GM12873 (cell line): ENCODE data around the gene NUP98.

ENCODE experiments used
- TF ChIP-seq, protein P1 (sequence below): IDR thresholded peaks from 2 replicates; pipeline ENCODE4 v1.5.1; 2012; ENCODE audit warnings: low read depth, mild to moderate bottlenecking, moderate library complexity, low read length, control low read depth; ENCODE audit not compliant: insufficient read depth; ENCODE audit errors: missing control alignments

Gene NUP98

DNA sequence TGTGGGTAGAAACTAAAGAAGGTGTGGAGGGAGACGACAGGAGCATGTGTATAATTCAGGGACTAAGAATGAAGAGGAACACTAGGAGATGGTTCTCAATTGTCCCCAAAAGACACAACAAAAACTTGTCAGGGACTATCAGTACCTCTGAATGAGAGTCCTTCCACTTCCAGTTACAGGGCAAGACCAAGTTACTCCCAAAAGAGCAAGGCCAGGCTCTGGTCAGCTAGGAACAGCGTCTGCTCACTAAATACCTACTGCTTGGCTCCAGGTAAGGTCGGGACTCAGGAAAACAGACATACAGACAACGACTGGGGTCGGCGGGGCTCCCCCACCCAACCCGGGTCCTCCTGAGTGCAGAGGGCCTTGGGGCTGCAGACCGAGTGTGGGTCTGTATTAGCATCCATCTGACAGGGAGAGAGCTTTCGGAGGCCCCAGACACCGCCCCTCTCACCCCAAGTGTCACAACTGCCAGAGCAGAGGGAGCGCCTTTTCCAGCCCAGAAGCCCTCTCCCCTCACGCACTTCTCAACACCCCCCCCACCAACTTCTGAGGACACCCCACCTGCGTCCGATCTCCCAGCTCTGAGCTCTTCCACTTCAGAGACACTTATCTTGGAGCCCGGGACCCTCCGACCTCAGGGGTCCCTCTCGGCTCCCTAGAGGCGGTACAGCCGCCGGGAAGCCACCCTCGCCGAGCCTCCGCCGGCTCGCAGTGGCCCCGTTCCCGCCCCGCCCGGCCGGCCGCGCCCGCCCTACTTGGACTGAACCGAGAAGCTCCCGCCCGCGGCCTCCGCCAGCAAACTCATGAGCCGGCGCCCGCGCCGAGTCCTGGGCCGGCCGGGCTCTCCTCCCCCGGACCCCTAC is 42.9 kb upstream of the NUP98 start:
- TF ChIP-seq, protein P1, sequence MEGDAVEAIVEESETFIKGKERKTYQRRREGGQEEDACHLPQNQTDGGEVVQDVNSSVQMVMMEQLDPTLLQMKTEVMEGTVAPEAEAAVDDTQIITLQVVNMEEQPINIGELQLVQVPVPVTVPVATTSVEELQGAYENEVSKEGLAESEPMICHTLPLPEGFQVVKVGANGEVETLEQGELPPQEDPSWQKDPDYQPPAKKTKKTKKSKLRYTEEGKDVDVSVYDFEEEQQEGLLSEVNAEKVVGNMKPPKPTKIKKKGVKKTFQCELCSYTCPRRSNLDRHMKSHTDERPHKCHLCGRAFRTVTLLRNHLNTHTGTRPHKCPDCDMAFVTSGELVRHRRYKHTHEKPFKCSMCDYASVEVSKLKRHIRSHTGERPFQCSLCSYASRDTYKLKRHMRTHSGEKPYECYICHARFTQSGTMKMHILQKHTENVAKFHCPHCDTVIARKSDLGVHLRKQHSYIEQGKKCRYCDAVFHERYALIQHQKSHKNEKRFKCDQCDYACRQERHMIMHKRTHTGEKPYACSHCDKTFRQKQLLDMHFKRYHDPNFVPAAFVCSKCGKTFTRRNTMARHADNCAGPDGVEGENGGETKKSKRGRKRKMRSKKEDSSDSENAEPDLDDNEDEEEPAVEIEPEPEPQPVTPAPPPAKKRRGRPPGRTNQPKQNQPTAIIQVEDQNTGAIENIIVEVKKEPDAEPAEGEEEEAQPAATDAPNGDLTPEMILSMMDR: no peak

DNA sequence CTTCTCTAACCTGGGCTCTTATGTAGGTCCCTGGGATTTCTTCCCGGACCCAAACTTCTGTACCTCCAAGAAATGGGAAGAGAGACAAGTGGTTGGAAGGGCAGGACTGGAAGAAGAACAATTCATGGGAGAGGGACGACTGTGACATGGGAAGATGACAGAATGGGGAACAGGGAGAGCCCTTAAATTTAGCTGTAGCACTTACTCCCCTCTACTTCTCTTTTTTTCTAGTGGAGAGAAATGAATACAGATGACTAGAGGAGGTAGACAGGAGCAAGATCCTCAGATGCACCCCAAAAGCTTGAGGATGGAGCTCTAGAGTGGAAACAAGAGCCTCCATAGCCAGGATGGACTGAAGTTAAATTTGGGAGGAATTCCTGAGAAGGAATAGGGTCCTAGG is 41.1 kb upstream of the NUP98 start:
- TF ChIP-seq, protein P1: no peak

DNA sequence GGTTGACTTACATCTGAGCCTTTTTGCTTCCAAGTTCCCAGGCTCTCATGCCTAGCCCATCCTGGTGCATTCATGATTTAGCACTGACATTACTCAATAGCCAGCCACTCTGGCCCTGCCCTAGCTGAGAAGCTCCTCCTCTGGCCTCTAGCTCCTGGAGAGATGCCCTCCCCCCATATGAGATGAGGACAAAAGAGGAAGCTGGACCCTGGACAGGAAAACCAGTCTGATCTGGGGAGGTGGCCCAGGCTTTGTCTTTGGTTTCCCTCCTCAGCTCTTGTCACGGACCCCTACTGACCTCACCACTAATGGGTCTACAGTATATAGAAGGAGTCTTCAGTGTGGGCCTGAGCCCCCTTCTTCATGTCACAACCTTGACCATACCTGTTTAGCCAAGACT is 40.4 kb upstream of the NUP98 start:
- TF ChIP-seq, protein P1: no peak

DNA sequence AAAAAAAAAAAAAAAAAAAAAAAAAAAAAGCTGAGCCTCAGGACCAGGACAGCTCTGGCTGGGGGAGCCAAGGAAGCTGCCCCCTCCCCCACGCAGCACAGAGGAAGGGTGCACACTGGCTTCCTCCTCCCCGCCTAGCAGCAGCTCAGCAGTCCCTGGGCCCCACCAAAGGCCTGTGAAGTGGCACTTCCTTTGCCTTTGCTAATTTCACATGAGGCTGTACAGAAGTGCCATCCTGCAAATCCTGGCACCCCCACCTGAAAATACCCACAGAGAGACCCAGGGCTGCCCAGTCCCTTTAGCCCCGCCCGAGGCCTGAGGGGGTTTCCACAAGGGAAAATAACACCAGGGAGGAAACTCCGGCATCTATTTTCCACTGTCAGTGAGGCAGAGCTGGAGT is 39.5 kb upstream of the NUP98 start:
- TF ChIP-seq, protein P1: no peak

- TF ChIP-seq, protein P1: no peak
Measured at GRCh38 chr11:3835751-3836150, 38.4 kb upstream of the NUP98 start.

DNA sequence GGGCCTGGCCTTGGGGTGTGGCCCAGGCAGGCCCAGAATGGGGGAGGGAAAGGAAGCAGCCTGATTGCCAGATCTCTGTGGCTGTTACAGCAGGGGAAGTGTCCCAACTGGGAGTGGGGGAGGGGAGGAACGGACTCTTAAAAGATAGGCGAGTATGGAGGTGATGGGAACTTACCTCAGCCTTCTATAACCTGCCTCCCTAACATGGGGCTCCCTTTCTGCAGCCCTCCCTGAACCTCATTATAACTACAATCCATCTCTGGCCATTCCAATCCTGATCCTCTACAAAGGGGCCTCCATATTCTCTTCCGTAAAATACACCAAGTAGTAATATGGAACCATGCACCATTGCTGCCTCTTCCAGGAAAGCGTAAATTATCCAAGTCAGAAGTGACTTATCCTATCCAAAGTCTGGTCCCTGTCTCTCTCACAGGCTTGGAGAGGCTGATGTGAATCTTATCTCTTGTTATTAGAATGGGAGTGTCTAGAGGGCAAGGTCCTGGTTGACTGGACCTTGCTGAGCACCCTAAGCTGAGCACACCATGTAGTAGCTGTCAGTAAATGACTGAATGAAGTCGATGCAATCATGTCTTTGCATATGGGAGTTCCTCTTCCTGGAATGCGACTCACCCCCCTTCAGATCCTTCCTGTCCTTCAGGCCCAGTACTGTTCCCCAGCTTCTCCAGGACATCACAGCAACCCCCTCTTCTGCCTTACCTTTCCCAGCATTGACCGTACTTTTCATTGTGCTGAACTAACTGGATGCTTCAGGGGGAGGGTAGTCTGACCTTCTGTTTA is 37.5 kb upstream of the NUP98 start:
- TF ChIP-seq, protein P1: no peak

DNA sequence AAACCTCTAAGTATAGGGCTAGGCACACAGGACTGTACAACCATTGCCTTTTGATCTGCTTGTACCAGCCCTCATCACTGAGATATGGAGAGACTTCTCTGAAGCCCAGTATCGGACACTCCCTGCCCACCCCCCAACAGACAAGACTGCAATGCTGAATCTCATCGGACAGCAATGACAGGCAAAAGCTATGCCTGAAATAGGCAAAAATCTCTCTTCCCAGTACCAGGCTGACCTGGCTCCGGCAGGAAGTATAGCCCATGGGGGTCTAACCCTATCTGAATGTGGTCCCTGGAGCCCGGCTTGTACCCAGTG is 37.0 kb upstream of the NUP98 start:
- TF ChIP-seq, protein P1: no peak
